K562 (cell line): Measurements from ENCODE around the gene RNF215. TPM values are rescaled to one million over a fixed set of nuclear protein-coding genes. Genes with fewer than 3 reads are reported as not detected.

Source experiments
- ATAC-seq: fragments of 200-7000 bp; cut with Tn5 transposase; 3 replicates; pipeline ENCODE4 v1.9.1; 2020; ENCODE audit warnings: moderate library complexity
- BruUV-seq: library from RNA; stranded (reverse); fragments of 400-500 nt; replicated peaks from 2 replicates; lab custom pipeline; 2021; lab: Mats Ljungman, UMichigan
- CTCF ChIA-PET: fragments of 300-600 bp; formaldehyde crosslinking; extraction: SDS; loops from one replicate; lab custom pipeline; 2021; ENCODE audit warnings: low intra/inter-chr PET ratio; lab: Yijun Ruan, JAX
- POLR2A ChIA-PET: fragments of 300-600, 350-650 bp; sonication (Branson Sonifier 250); formaldehyde crosslinking; extraction: SDS; loops from one replicate; lab custom pipeline; 2021; ENCODE audit warnings: antibody characterized with exemption, inconsistent platforms; lab: Yijun Ruan, JAX
- DNase-seq, 4 experiments: peaks; one replicate each; pipeline versions ENCODE4 v3.0.0 to v3.0.0-alpha.2; 2011 to 2018; ENCODE audit warnings: low spot score in 3 of 4, mixed read lengths in 3 of 4; ENCODE audit errors: extremely low read depth in 1 of 4
- FAIRE-seq: peaks from 2 replicates; lab custom pipeline; 2011; peaks lifted over from hg19 to GRCh38; lab: Jason Lieb, UNC
- H2AFZ ChIP-seq: 2 replicates; pipeline ENCODE4 v1.6.0; 2011; ENCODE audit warnings: low read depth, low read length, control low read depth, inconsistent platforms
- H3K27ac ChIP-seq: fragments of 200-600 bp; 3 replicates; pipeline ENCODE4 v1.8.0; 2011; ENCODE audit warnings: low read depth, mild to moderate bottlenecking, control low read depth, inconsistent platforms, low read length, moderate library complexity, mixed read lengths; ENCODE audit errors: extremely low read depth
- H3K27me3 ChIP-seq, 2 experiments: fragments of 300-600 bp in 1 of 2; 2 replicates in 1 of 2; 3 replicates in 1 of 2; pipeline versions ENCODE4 v1.6.0 to v1.8.0; 2011; ENCODE audit warnings: inconsistent platforms in 2 of 2, low read length in 2 of 2, mild to moderate bottlenecking in 1 of 2, mixed read lengths in 1 of 2, moderate library complexity in 1 of 2; ENCODE audit not compliant: control insufficient read depth in 2 of 2, insufficient read depth in 2 of 2
- H3K36me3 ChIP-seq: fragments of 300-600 bp; 3 replicates; pipeline ENCODE4 v1.8.0; 2011; ENCODE audit warnings: mild to moderate bottlenecking, low read length, inconsistent platforms; ENCODE audit not compliant: control insufficient read depth, insufficient read depth
- H3K4me1 ChIP-seq, 2 experiments: fragments of 200-600 bp in 1 of 2; replicated peaks in 1 of 2; 2 replicates in 1 of 2; 3 replicates in 1 of 2; pipeline versions ENCODE4 v1.5.1 to v1.8.0; 2011; ENCODE audit warnings: inconsistent platforms in 2 of 2, low read length in 2 of 2, mild to moderate bottlenecking in 1 of 2, mixed read lengths in 1 of 2, moderate library complexity in 1 of 2; ENCODE audit not compliant: control insufficient read depth in 2 of 2, insufficient read depth in 2 of 2
- H3K4me2 ChIP-seq: 2 replicates; pipeline ENCODE4 v1.6.1; 2011; ENCODE audit warnings: low read length, control low read depth, inconsistent platforms, mixed read lengths; ENCODE audit not compliant: insufficient read depth
- H3K4me3 ChIP-seq: fragments of 200-600 bp; sonication (generic), shearing (Covaris generic); 2 replicates; pipeline ENCODE4 v1.5.1; 2016; ENCODE audit warnings: control low read depth, inconsistent platforms
- H3K79me2 ChIP-seq: fragments of 200-600 bp; 3 replicates; pipeline ENCODE4 v1.8.0; 2011; ENCODE audit warnings: low read length, inconsistent platforms; ENCODE audit not compliant: control insufficient read depth, insufficient read depth
- H3K9ac ChIP-seq, 2 experiments: 2 replicates each; pipeline versions ENCODE4 v1.6.0 to v1.6.1; 2011; ENCODE audit warnings: low read depth in 2 of 2, low read length in 2 of 2, control low read depth in 1 of 2, inconsistent platforms in 1 of 2, mild to moderate bottlenecking in 1 of 2, mixed read lengths in 1 of 2; ENCODE audit not compliant: insufficient read depth in 1 of 2
- H3K9me1 ChIP-seq: one replicate; pipeline ENCODE4 v1.6.0; 2011; ENCODE audit warnings: inconsistent platforms, mild to moderate bottlenecking, low read length, moderate library complexity; ENCODE audit not compliant: control insufficient read depth, insufficient read depth
- H3K9me3 ChIP-seq: replicated peaks from 2 replicates; pipeline ENCODE4 v1.5.1; 2011; ENCODE audit warnings: low read depth, low read length, inconsistent platforms; ENCODE audit not compliant: control insufficient read depth, insufficient read depth
- H4K20me1 ChIP-seq: replicated peaks from 2 replicates; pipeline ENCODE4 v1.6.1; 2011; ENCODE audit warnings: low read length, inconsistent platforms, mixed read lengths; ENCODE audit not compliant: control insufficient read depth, insufficient read depth
- MTF1 ChIP-seq: fragments of 250-450 bp; sonication (Bioruptor Pico); IDR thresholded peaks from 2 replicates; pipeline ENCODE4 v1.9.0; 2021; ENCODE audit warnings: moderate library complexity, mild to moderate bottlenecking, inconsistent platforms, borderline replicate concordance
- NR2C1 ChIP-seq, 2 experiments: fragments of 450-650 bp; IDR thresholded peaks; 2 replicates each; pipeline ENCODE4 v1.6.1; 2017; ENCODE audit warnings: mild to moderate bottlenecking in 2 of 2, antibody characterized with exemption in 1 of 2, inconsistent platforms in 1 of 2, missing compliant biosample characterization in 1 of 2, missing genetic modification characterization in 1 of 2
- ZBTB26 ChIP-seq: fragments of 450-650 bp; formaldehyde crosslinking; IDR thresholded peaks from 2 replicates; pipeline ENCODE4 v1.4.0; 2022; ENCODE audit warnings: missing genetic modification characterization
- WGBS: fragments of 100-300 bp; shearing (Covaris generic); methylation state at CpG from one replicate; pipeline ENCODE4 v1.1.6; 2016; ENCODE audit warnings: low coverage, mixed read lengths; ENCODE audit not compliant: insufficient coverage; ENCODE audit errors: missing lambda C conversion rate; 5-methylcytosine and 5-hydroxymethylcytosine counted together
- in situ Hi-C: fragments of 300-500 bp; cut with MboI; formaldehyde crosslinking; loops from 4 replicates; pipeline ENCODE4 v1.15.0; 2018; ENCODE audit warnings: inconsistent platforms, mixed read lengths
- intact Hi-C: fragments of 100-400 bp; cut with micrococcal nuclease; formaldehyde crosslinking; loops from 2 replicates; pipeline ENCODE4 v1.14.2; 2022
- polyA plus RNA-seq, 8 experiments: library from polyadenylated mRNA; depleted of rRNA in 4 of 8; stranded (reverse) in 5 of 8; unstranded in 3 of 8; fragments of >200 nt; fragmentation: Nextera tagmentation in 2 of 8; fragmentation: Illumina TruSeq in 1 of 8; extraction: Ambion mirVana in 2 of 8; extraction: Trizol in 1 of 8; gene quantifications; 2 replicates each; pipeline versions ENCODE4 v1.2.1 to v1.2.3, GENCODE V29; 2011 to 2014; ENCODE audit warnings: inconsistent platforms in 1 of 8, missing spikeins in 1 of 8
- total RNA-seq, 7 experiments: library from RNA; depleted of rRNA in 6 of 7; stranded (reverse); fragments of >200 nt in 6 of 7; fragmentation: Illumina TruSeq in 2 of 7; extraction: Trizol in 2 of 7; gene quantifications; 2 replicates each; pipeline versions ENCODE4 v1.2.1 to v1.2.3, GENCODE V29; 2011 to 2021; ENCODE audit warnings: low replicate concordance in 1 of 7

Gene RNF215
- total and polyA plus RNA-seq, 9 of the 15 experiments (the other 6 are each of a cell fraction or from before 2014, with no cell fraction given) = 0.08 to 9.8 (median 2.7) TPM

- ChIA-PET POLR2A (interaction anchor here (2.2 kb wide), 1 partner anchor 9 kb away, joined by 8 read pairs; the partner anchor contains the start of gene SEC14L2), CTCF (no interaction called here)
- Histone ChIP-seq H3K4me2 (no peak overlapping the region), H4K20me1 (peaks cover 9% of the 10 kb centered on the region), H3K79me2 (no peaks in the 10 kb centered on the region), H3K9ac (0 out of 4 replicates have a peak overlapping the region, but pooled peaks of 1 of the 2 experiments have one; percentile 9), H3K4me3 (no peak overlapping the region), H3K36me3 (peaks cover 3% of the 10 kb centered on the region; the same call in 2 of the 3 replicates), H3K9me3 (no peaks in the 10 kb centered on the region), H3K27ac (no peak overlapping the region), H3K4me1 (peaks cover 17 to 18% of the 10 kb centered on the region in 2 experiments; a peak in 3 of 5 replicates), H2AFZ (no peak overlapping the region), H3K9me1 (peaks cover 3% of the 10 kb centered on the region), H3K27me3 (no peaks in the 10 kb centered on the region)
- 67% methylated on average over 4 of the region's 6 CpGs for WGBS
- intact Hi-C loops (no loop called here), in situ Hi-C loops (no loop called here)
- no TSS peak for BruUV-seq
- ATAC-seq = no peak
- FAIRE-seq = no peak
- no peak for TF ChIP-seq MTF1 (CRISPR knock-in tag)
- no peak for DNase-seq
Measured at GRCh38 chr22:30406400-30406799, 19.2 kb upstream of the RNF215 start.

- WGBS = 8% methylated on average over 2 of the region's 4 CpGs
- FAIRE-seq (no peak), DNase-seq (no peak), ATAC-seq (no peak)
- Histone ChIP-seq H3K9ac (no peak overlapping the region), H3K9me3 (no peaks in the 10 kb centered on the region), H3K36me3 (peaks cover 3% of the 10 kb centered on the region; the same call in 2 of the 3 replicates), H3K27ac (no peak overlapping the region), H3K79me2 (no peaks in the 10 kb centered on the region)
- intact Hi-C loops = no loop called here
- BruUV-seq = no TSS peak
- TF ChIP-seq ZBTB26 (CRISPR knock-in tag) = no peak
- no peak for TF ChIP-seq NR2C1 (IDR thresholded peaks at IDR 0.05)
- TF ChIP-seq NR2C1 (tag; IDR thresholded peaks at IDR 0.05) = no peak
- TF ChIP-seq, all 486 proteins: peak for 0
- POLR2A ChIA-PET = interaction anchor here (1.0 to 2.2 kb wide), 3 partner anchors 9 to 38 kb away, joined by 3 to 8 read pairs (median 4); partner anchors contain the start of gene SEC14L2
- Histone ChIP-seq H2AFZ (no peak overlapping the region), H3K27me3 (no peaks in the 10 kb centered on the region), H3K9me1 (peaks cover 3% of the 10 kb centered on the region), H3K4me1 (peaks cover 17 to 18% of the 10 kb centered on the region in 2 experiments; a peak in 3 of 5 replicates), H3K4me2 (no peak overlapping the region), H4K20me1 (peaks cover 9% of the 10 kb centered on the region), H3K4me3 (no peak overlapping the region)
- CTCF ChIA-PET = no interaction called here
- in situ Hi-C loops = no loop called here
Measured at GRCh38 chr22:30405731-30406130, 18.5 kb upstream of the RNF215 start.
